ENCODE data around the gene PRDX5. TPM values are rescaled to one million over a fixed set of nuclear protein-coding genes. Genes with fewer than 3 reads are reported as not detected.

PRDX5 gene
- 10 to 100 TPM; 78.3 to 96.8 (median 81.0) TPM for total RNA-seq

GRCh38 chr11:64317961-64318765 lies at the start of gene PRDX5:
Gene PRDX5 (plus strand): TSS chr11:64318121. CDS start chr11:64318216, 95 bp downstream.
- H3K27me3 Mint-ChIP-seq (ENCODE audit: low read depth) = no peaks in the 10 kb centered on the region
- ATAC-seq (peak; percentile 82 to 84), DNase-seq (peak; percentile 91)
- H3K36me3 Mint-ChIP-seq (ENCODE audit: insufficient read depth) = peaks cover 17% of the 10 kb centered on the region
- H3K4me3 Mint-ChIP-seq = peak within 1 kb of the TSS; percentile 94
- peaks cover 19% of the 10 kb centered on the region for H3K4me1 Mint-ChIP-seq (ENCODE audit: low read depth)
- no peaks in the 10 kb centered on the region for H3K9me3 Mint-ChIP-seq

GRCh38 chr11:64268893-64269539 lies 48.9 kb upstream of the PRDX5 start:
- ATAC-seq = peak; percentile 5 to 7
- no peaks in the 10 kb centered on the region for H3K27me3 Mint-ChIP-seq (ENCODE audit: low read depth)
- no peak for DNase-seq
- peaks cover 14% of the 10 kb centered on the region for H3K4me1 Mint-ChIP-seq (ENCODE audit: low read depth)
- peak overlapping the region; percentile 93 for H3K4me3 Mint-ChIP-seq
- no peaks in the 10 kb centered on the region for H3K36me3 Mint-ChIP-seq (ENCODE audit: insufficient read depth)
- no peaks in the 10 kb centered on the region for H3K9me3 Mint-ChIP-seq

- ATAC-seq (peak; percentile 83 to 85), DNase-seq (peak; percentile 97)
- peak overlapping the region; percentile 93 for H3K4me3 Mint-ChIP-seq
- H3K27me3 Mint-ChIP-seq (ENCODE audit: low read depth) = no peaks in the 10 kb centered on the region
- H3K9me3 Mint-ChIP-seq = no peaks in the 10 kb centered on the region
- no peaks in the 10 kb centered on the region for H3K36me3 Mint-ChIP-seq (ENCODE audit: insufficient read depth)
- peaks cover 14% of the 10 kb centered on the region for H3K4me1 Mint-ChIP-seq (ENCODE audit: low read depth)
Measured at GRCh38 chr11:64269540-64270220, 48.2 kb upstream of the PRDX5 start.

GRCh38 chr11:64275031-64275800 lies 42.7 kb upstream of the PRDX5 start:
- no peak for DNase-seq
- Mint-ChIP-seq H3K4me1 (ENCODE audit: low read depth) (peaks cover 3% of the 10 kb centered on the region), H3K36me3 (ENCODE audit: insufficient read depth) (peaks cover 4% of the 10 kb centered on the region), H3K4me3 (no peak overlapping the region), H3K9me3 (no peaks in the 10 kb centered on the region), H3K27me3 (ENCODE audit: low read depth) (no peaks in the 10 kb centered on the region)
- no peak for ATAC-seq

- Mint-ChIP-seq H3K9me3 (no peaks in the 10 kb centered on the region), H3K4me3 (no peak overlapping the region), H3K27me3 (ENCODE audit: low read depth) (no peaks in the 10 kb centered on the region), H3K36me3 (ENCODE audit: insufficient read depth) (peaks cover 4% of the 10 kb centered on the region), H3K4me1 (ENCODE audit: low read depth) (peaks cover 2% of the 10 kb centered on the region)
- no peak for DNase-seq
- no peak for ATAC-seq
Measured at GRCh38 chr11:64275841-64276240, 42.1 kb upstream of the PRDX5 start.

GRCh38 chr11:64276653-64277431 lies 41.1 kb upstream of the PRDX5 start:
- Mint-ChIP-seq H3K4me3 (no peak overlapping the region), H3K9me3 (no peaks in the 10 kb centered on the region), H3K36me3 (ENCODE audit: insufficient read depth) (peaks cover 10% of the 10 kb centered on the region), H3K27me3 (ENCODE audit: low read depth) (no peaks in the 10 kb centered on the region), H3K4me1 (ENCODE audit: low read depth) (peaks cover 5% of the 10 kb centered on the region)
- ATAC-seq (no peak), DNase-seq (no peak)

GRCh38 chr11:64278576-64279190 lies 39.2 kb upstream of the PRDX5 start:
- Mint-ChIP-seq H3K9me3 (no peaks in the 10 kb centered on the region), H3K4me1 (ENCODE audit: low read depth) (peaks cover 9% of the 10 kb centered on the region), H3K36me3 (ENCODE audit: insufficient read depth) (peaks cover 10% of the 10 kb centered on the region), H3K27me3 (ENCODE audit: low read depth) (no peaks in the 10 kb centered on the region), H3K4me3 (no peak overlapping the region)
- DNase-seq (no peak), ATAC-seq (no peak)

GRCh38 chr11:64281957-64282770 lies 35.8 kb upstream of the PRDX5 start:
- ATAC-seq = no peak
- Mint-ChIP-seq H3K9me3 (no peaks in the 10 kb centered on the region), H3K36me3 (ENCODE audit: insufficient read depth) (peaks cover 10% of the 10 kb centered on the region), H3K4me1 (ENCODE audit: low read depth) (peaks cover 14% of the 10 kb centered on the region), H3K4me3 (no peak overlapping the region), H3K27me3 (ENCODE audit: low read depth) (no peaks in the 10 kb centered on the region)
- no peak for DNase-seq

- H3K9me3 Mint-ChIP-seq = no peaks in the 10 kb centered on the region
- ATAC-seq (no peak), DNase-seq (no peak)
- H3K4me3 Mint-ChIP-seq = peak overlapping the region; percentile 49
- peaks cover 10% of the 10 kb centered on the region for H3K36me3 Mint-ChIP-seq (ENCODE audit: insufficient read depth)
- H3K4me1 Mint-ChIP-seq (ENCODE audit: low read depth) = peaks cover 14% of the 10 kb centered on the region
- no peaks in the 10 kb centered on the region for H3K27me3 Mint-ChIP-seq (ENCODE audit: low read depth)
Measured at GRCh38 chr11:64283092-64283491, 34.8 kb upstream of the PRDX5 start.

- Mint-ChIP-seq H3K27me3 (ENCODE audit: low read depth) (no peaks in the 10 kb centered on the region), H3K4me3 (peak within 1 kb of the TSS; percentile 85), H3K9me3 (no peaks in the 10 kb centered on the region), H3K4me1 (ENCODE audit: low read depth) (peaks cover 14% of the 10 kb centered on the region), H3K36me3 (ENCODE audit: insufficient read depth) (peaks cover 6% of the 10 kb centered on the region)
- peak; percentile 86 to 87 for ATAC-seq
- peak; percentile 87 for DNase-seq
Measured at GRCh38 chr11:64284048-64284961, 33.6 kb upstream of the PRDX5 start, which contains the start of gene BAD. Gene BAD (minus strand): TSS chr11:64284665. CDS start chr11:64284368, 297 bp downstream.

GRCh38 chr11:64284962-64285884 lies 32.7 kb upstream of the PRDX5 start, which contains the start of gene GPR137:
Gene GPR137 (plus strand): TSS chr11:64285848. CDS start chr11:64286525, 677 bp downstream.
- Mint-ChIP-seq H3K27me3 (ENCODE audit: low read depth) (peaks cover under 1% of the 10 kb centered on the region), H3K9me3 (no peaks in the 10 kb centered on the region), H3K36me3 (ENCODE audit: insufficient read depth) (peaks cover 9% of the 10 kb centered on the region), H3K4me3 (peak within 1 kb of the TSS; percentile 85), H3K4me1 (ENCODE audit: low read depth) (peaks cover 14% of the 10 kb centered on the region)
- ATAC-seq (peak; percentile 69 to 71), DNase-seq (peak; percentile 89)
